Measurements from ENCODE around the gene ZFYVE28. TPM values are rescaled to one million over a fixed set of nuclear protein-coding genes. Genes with fewer than 3 reads are reported as not detected.

Gene ZFYVE28
- total and polyA plus RNA-seq, 2 donors (not counting 1 experiment from before 2014, with no cell fraction given), result 5.8 to 12.1 TPM

GRCh38 chr4:2436761-2437474, 18.5 kb upstream of the ZFYVE28 start:
- H3K9me3 Mint-ChIP-seq (ENCODE audit: insufficient read depth), result no peaks in the 10 kb centered on the region
- Histone ChIP-seq H4K20me1 (ENCODE audit: control insufficient read depth, insufficient read depth, low read length, poor library complexity, severe bottlenecking) (no peaks in the 10 kb centered on the region), H3K9ac (ENCODE audit: low read length) (no peak overlapping the region), H3K27ac (ENCODE audit: low read length in 2 of 2) (no peak overlapping the region), H3K4me3 (ENCODE audit: control extremely low read depth in 1 of 5, extremely low read depth in 1 of 5, insufficient read depth in 1 of 5, low read depth in 2 of 5, low read length in 4 of 5) (no peak overlapping the region), H3K4me1 (ENCODE audit: control insufficient read depth in 2 of 2, insufficient read depth in 2 of 2, low read length in 2 of 2) (peaks cover 0 to 6% of the 10 kb centered on the region in 2 donors), H3K79me2 (ENCODE audit: control insufficient read depth, insufficient read depth, low read length) (no peaks in the 10 kb centered on the region), H2AFZ (ENCODE audit: insufficient read depth, low read depth, low read length, poor library complexity, severe bottlenecking) (no peak overlapping the region), H3K9me3 (ENCODE audit: control extremely low read depth in 1 of 3, control insufficient read depth in 2 of 3, insufficient read depth in 1 of 3, low read length in 2 of 3) (peaks cover 0 to 3% (median 0%) of the 10 kb centered on the region in 3 donors), H3K27me3 (replicated peaks in 1 of 4; ENCODE audit: control extremely low read depth in 1 of 4, control insufficient read depth in 3 of 4, insufficient read depth in 4 of 4, low read length in 3 of 4) (peaks cover 0 to 2% (median 0%) of the 10 kb centered on the region in 4 experiments), H3K4me2 (replicated peaks; ENCODE audit: low read depth, low read length, poor library complexity, severe bottlenecking) (no peak overlapping the region), H3K36me3 (replicated peaks in 1 of 2; ENCODE audit: control extremely low read depth in 1 of 2, control insufficient read depth in 1 of 2, extremely low read depth in 1 of 2, insufficient read depth in 2 of 2, low read length in 1 of 2) (no peaks in the 10 kb centered on the region)
- H3K4me1 Mint-ChIP-seq, result peaks cover 5% of the 10 kb centered on the region
- WGBS (ENCODE audit: insufficient coverage), result 87% methylated on average over 27 of the region's 30 CpGs
- no peak overlapping the region for H3K4me3 Mint-ChIP-seq
- no peak for DNase-seq
- CTCF ChIA-PET, result interaction anchor here (1.0 kb wide), 1 partner anchor 217 kb away, joined by 4 read pairs; no protein-coding TSS in a partner anchor
- intact Hi-C loops (cut with micrococcal nuclease), result no loop called here
- POLR2A ChIA-PET, result no interaction called here
- TF ChIP-seq CTCF (IDR thresholded peaks at IDR 0.05), result no peak
- no peak for TF ChIP-seq EZH2 (IDR thresholded peaks at IDR 0.05; ENCODE audit: borderline replicate concordance, insufficient read depth, low read depth, low read length, poor library complexity, severe bottlenecking)
- ATAC-seq (ENCODE audit: low read depth), result no peak
- no peak overlapping the region for H3K27ac Mint-ChIP-seq
- no peaks in the 10 kb centered on the region for H3K27me3 Mint-ChIP-seq

GRCh38 chr4:2436301-2436700, 17.9 kb upstream of the ZFYVE28 start:
- WGBS (ENCODE audit: insufficient coverage), result 62% methylated on average over 10 of the region's 10 CpGs
- intact Hi-C loops (cut with micrococcal nuclease), result no loop called here
- H3K9me3 Mint-ChIP-seq (ENCODE audit: insufficient read depth), result no peaks in the 10 kb centered on the region
- H3K36me3 ChIP-seq (replicated peaks in 1 of 2; ENCODE audit: control extremely low read depth in 1 of 2, control insufficient read depth in 1 of 2, extremely low read depth in 1 of 2, insufficient read depth in 2 of 2, low read length in 1 of 2), result no peaks in the 10 kb centered on the region
- no peak for DNase-seq
- H3K4me2 ChIP-seq (replicated peaks; ENCODE audit: low read depth, low read length, poor library complexity, severe bottlenecking), result no peak overlapping the region
- CTCF ChIA-PET, result interaction anchor here (1.0 kb wide), 1 partner anchor 216 kb away, joined by 4 read pairs; no protein-coding TSS in a partner anchor
- H3K79me2 ChIP-seq (ENCODE audit: control insufficient read depth, insufficient read depth, low read length), result no peaks in the 10 kb centered on the region
- TF ChIP-seq CTCF (IDR thresholded peaks at IDR 0.05) (no peak), EZH2 (IDR thresholded peaks at IDR 0.05; ENCODE audit: borderline replicate concordance, insufficient read depth, low read depth, low read length, poor library complexity, severe bottlenecking) (no peak)
- H3K4me3 Mint-ChIP-seq, result no peak overlapping the region
- no peaks in the 10 kb centered on the region for H3K4me1 Mint-ChIP-seq
- peaks cover 0 to 3% (median 0%) of the 10 kb centered on the region in 3 donors for H3K9me3 ChIP-seq (ENCODE audit: control extremely low read depth in 1 of 3, control insufficient read depth in 2 of 3, insufficient read depth in 1 of 3, low read length in 2 of 3)
- no peaks in the 10 kb centered on the region for H4K20me1 ChIP-seq (ENCODE audit: control insufficient read depth, insufficient read depth, low read length, poor library complexity, severe bottlenecking)
- H2AFZ ChIP-seq (ENCODE audit: insufficient read depth, low read depth, low read length, poor library complexity, severe bottlenecking), result no peak overlapping the region
- no peak overlapping the region for H3K27ac ChIP-seq (ENCODE audit: low read length in 2 of 2)
- no peak overlapping the region for H3K4me3 ChIP-seq (ENCODE audit: control extremely low read depth in 1 of 5, extremely low read depth in 1 of 5, insufficient read depth in 1 of 5, low read depth in 2 of 5, low read length in 4 of 5)
- no peaks in the 10 kb centered on the region for H3K27me3 Mint-ChIP-seq
- ATAC-seq (ENCODE audit: low read depth), result no peak
- peaks cover 0 to under 1% of the 10 kb centered on the region in 2 donors for H3K4me1 ChIP-seq (ENCODE audit: control insufficient read depth in 2 of 2, insufficient read depth in 2 of 2, low read length in 2 of 2)
- H3K27ac Mint-ChIP-seq, result no peak overlapping the region
- no peak overlapping the region for H3K9ac ChIP-seq (ENCODE audit: low read length)
- H3K27me3 ChIP-seq (replicated peaks in 1 of 4; ENCODE audit: control extremely low read depth in 1 of 4, control insufficient read depth in 3 of 4, insufficient read depth in 4 of 4, low read length in 3 of 4), result peaks cover 0 to 7% (median 0%) of the 10 kb centered on the region in 4 experiments
- POLR2A ChIA-PET, result no interaction called here

Measured in B cell (primary cell).